ENCODE measurements around the gene HBEGF.

DNA sequence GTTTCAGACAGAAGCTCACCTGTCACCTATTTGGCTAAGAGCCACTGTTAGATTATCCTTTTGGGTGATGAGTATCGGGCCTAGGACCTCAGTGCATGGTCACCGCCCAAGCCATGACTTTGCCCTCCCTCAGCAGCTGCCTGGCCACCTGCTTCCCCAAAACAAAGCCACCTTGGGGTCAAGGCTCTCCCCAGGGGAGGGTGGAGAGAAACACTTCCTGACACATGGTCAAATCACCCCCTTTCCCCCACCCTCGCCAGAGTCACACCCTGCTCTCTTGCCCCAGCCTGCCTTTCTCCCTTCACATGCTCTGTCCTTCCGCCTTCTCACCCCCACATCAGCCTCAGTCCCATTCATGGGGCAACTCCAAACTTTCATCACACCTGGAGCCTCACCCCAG lies 1.7 kb upstream of the HBEGF start:
- TF ChIP-seq ELF4 (IDR thresholded peaks at IDR 0.05) (no peak), SUZ12 (IDR thresholded peaks at IDR 0.05) (no peak), FOXA1 (IDR thresholded peaks at IDR 0.05) (no peak), TARDBP (IDR thresholded peaks at IDR 0.05) (no peak), FOXM1 (IDR thresholded peaks at IDR 0.05; ENCODE audit: borderline replicate concordance) (no peak), FOXK2 (IDR thresholded peaks at IDR 0.05) (no peak), HDGF (IDR thresholded peaks at IDR 0.05; ENCODE audit: borderline replicate concordance) (no peak), SP1 (IDR thresholded peaks at IDR 0.05) (no peak), BHLHE40 (IDR thresholded peaks at IDR 0.05; ENCODE audit: borderline replicate concordance) (no peak), ARNT (IDR thresholded peaks at IDR 0.05) (no peak), NFRKB (IDR thresholded peaks at IDR 0.05) (no peak), CTBP1 (IDR thresholded peaks at IDR 0.05; ENCODE audit: borderline replicate concordance) (no peak), LEF1 (IDR thresholded peaks at IDR 0.05; ENCODE audit: borderline replicate concordance) (no peak), L3MBTL2 (conservative IDR thresholded peaks at IDR 0.05) (no peak)
